IPS-15b (cell line): Measurements from ENCODE around the gene PAPOLG.
"Not testable (repeated sequence)": the region's sequence is repeated elsewhere in the genome, so short reads cannot be mapped to it uniquely, and the experiment has no call there.

Experiments used
- H3K27me3 ChIP-seq: one replicate; pipeline ENCODE4 v1.6.1; 2013; ENCODE audit warnings: low read length; ENCODE audit not compliant: control insufficient read depth, insufficient read depth
- H3K36me3 ChIP-seq: one replicate; pipeline ENCODE4 v1.6.1; 2013; ENCODE audit warnings: low read length; ENCODE audit not compliant: control insufficient read depth, insufficient read depth
- H3K4me1 ChIP-seq: one replicate; pipeline ENCODE4 v1.6.1; 2013; ENCODE audit warnings: mild to moderate bottlenecking, low read length; ENCODE audit not compliant: control insufficient read depth, insufficient read depth
- H3K4me3 ChIP-seq: one replicate; pipeline ENCODE4 v1.5.1; 2013; ENCODE audit warnings: low read depth, low read length
- H3K9ac ChIP-seq: one replicate; pipeline ENCODE4 v1.6.1; 2013; ENCODE audit warnings: low read depth, mild to moderate bottlenecking, low read length
- H3K9me3 ChIP-seq: one replicate; pipeline ENCODE4 v1.6.1; 2013; ENCODE audit warnings: mild to moderate bottlenecking, low read length; ENCODE audit not compliant: control insufficient read depth, insufficient read depth

Gene PAPOLG

DNA sequence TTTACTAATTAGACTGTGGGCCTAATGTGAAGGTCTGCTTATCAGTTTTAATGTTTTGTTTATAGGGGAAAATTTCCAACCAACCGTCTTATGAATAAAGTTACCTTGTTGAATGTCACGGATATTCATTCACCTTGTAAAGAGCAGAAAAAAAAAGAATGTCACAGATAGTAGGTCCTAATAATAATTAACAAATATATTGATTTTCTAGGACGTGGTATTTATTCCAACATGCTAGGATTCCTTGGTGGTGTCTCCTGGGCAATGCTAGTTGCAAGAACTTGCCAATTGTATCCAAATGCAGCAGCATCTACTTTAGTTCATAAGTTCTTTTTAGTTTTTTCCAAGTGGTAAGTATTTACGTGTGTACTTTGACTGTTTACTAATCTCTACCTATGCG is 23.4 kb downstream of the PAPOLG start:
- Histone ChIP-seq H3K9me3 (no peaks in the 10 kb centered on the region), H3K36me3 (peaks cover 15% of the 10 kb centered on the region), H3K4me3 (no peak overlapping the region), H3K27me3 (no peaks in the 10 kb centered on the region), H3K4me1 (no peaks in the 10 kb centered on the region), H3K9ac (no peak overlapping the region)

DNA sequence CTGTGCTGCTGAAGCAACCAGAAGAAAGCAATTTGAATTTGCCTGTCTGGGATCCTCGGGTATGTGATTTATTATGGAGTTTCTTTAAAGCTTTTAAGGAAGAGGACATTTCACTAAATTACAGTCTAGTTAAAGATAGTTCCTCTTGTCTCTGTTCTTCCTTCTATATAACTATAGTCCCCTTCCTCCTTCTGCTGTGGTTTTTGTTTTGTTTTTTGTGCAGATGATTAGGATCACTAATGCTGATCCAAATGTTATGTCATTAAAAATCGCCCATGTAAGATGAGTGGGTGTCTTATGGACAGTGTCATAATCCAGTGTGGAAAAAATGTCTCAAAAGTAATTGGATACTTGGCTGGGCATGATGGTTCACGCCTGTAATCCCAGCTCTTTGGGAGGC is 24.7 kb downstream of the PAPOLG start:
- Histone ChIP-seq H3K4me1 (no peaks in the 10 kb centered on the region), H3K36me3 (peaks cover 15% of the 10 kb centered on the region), H3K9me3 (no peaks in the 10 kb centered on the region), H3K4me3 (no peak overlapping the region), H3K9ac (no peak overlapping the region), H3K27me3 (no peaks in the 10 kb centered on the region)

DNA sequence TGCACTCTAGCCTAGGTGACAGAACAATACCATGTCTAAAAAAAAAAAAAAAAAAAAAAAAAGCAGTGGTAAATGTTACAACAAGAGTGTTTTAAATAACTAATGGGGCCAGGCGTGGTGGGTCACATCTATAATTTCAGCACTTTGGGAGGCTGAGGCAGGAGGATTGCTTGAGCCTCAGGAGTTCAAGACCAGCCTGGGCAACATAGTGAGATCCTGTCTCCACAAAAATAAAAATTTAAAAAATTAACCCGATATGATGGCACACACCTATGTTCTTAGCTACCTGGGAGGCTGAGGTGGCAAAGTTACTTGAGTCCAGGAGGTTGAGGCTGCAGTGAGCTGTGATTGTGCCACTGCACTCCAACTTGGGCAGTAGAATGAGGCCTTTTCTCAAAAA is 37.1 kb downstream of the PAPOLG start:
- Histone ChIP-seq H3K36me3 (peaks cover 22% of the 10 kb centered on the region), H3K4me1 (no peaks in the 10 kb centered on the region), H3K27me3 (no peaks in the 10 kb centered on the region), H3K9ac (no peak overlapping the region), H3K4me3 (no peak overlapping the region), H3K9me3 (no peaks in the 10 kb centered on the region)

DNA sequence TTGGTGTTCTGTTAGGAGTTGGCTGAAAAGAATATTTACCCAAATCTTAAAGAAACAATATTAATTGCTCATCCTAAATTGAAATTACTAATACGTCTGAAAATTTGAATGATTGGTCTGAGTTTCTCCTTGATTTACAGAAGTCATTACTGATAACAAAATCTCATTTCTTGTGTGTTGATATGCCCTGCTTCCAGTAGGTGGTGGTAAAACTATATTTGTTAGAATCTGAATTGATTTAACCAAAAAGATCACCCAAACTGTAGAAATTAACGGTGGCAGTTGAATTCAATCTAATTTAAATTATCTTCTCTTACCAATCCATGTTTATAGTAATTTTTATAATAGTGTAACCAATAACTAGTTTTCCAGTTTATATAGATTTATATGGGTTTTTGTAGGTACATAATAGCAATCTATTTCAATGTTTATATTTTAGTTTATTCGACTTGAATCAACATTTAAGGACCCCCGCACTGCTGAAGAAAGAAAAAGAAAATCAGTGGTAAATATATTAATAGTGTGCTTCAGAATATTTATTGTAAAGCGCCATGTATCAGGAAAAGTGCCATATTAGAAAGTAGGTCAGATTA is 38.3 kb downstream of the PAPOLG start:
- Histone ChIP-seq H3K4me1 (no peaks in the 10 kb centered on the region), H3K27me3 (no peaks in the 10 kb centered on the region), H3K9me3 (no peaks in the 10 kb centered on the region), H3K36me3 (peaks cover 22% of the 10 kb centered on the region), H3K9ac (no peak overlapping the region), H3K4me3 (no peak overlapping the region)

DNA sequence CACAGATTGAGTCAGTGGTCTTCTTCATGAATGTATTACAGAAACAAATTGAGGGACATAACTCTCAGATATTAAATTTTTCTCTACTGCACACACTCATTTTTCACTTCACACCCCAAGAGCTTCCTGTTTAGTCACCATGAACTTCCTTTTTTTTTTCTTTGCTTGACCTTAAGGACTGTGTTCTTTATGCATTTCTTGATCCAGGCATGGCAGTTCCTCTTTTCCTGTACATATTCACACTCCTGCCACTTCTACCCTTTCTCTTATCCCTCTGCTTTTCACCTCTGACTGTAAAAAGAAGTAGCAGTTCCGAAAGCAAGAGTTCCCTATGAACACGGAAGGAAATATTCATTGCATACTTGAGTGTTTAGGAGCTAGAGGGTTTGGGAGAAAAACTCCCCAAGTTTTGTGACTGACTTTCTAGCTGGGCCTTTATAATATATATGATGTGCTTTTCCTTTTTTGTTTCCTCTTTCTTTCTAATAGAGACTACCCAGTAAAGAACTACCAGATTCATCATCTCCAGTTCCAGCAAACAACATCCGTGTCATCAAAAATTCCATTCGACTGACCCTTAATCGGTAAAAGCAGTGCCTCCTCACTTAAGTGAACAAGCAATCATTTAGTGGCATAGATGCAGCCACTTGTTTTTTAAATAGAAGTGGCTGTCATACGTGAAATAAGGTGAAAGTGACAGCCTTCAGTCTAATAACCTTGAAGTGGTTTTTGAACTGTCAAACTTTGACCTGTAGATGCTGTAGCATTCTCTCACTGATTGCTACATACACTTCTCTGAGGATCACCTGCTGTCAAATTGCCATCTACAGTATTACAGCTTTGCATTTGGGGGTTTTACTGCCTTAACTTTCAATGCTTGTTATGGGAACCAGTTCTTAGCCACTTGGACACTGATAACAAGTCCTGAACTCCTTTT is 40.8 kb downstream of the PAPOLG start:
- Histone ChIP-seq H3K36me3 (peaks cover 20% of the 10 kb centered on the region), H3K4me3 (no peak overlapping the region), H3K9ac (no peak overlapping the region), H3K4me1 (no peaks in the 10 kb centered on the region), H3K9me3 (no peaks in the 10 kb centered on the region), H3K27me3 (no peaks in the 10 kb centered on the region)

DNA sequence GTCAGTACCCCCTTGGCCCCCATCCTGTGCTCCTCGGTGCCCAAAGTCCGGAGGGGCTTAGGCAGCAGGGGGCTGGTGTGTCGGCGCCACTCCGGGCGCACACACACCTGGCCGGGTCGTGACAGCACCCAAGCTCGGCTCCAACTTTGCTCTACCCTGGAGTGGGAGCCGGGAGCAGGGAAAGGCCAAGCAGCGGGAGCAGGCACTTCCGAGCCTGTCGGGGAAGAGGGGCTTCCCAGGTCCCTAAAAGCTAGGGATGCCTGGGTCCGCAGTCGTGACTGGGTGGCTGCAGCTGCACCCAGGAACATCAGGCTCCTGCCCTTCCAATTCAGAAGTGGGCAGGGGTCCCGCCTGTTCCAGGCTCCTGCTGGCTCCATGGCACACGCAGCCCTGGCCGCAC is 48.4 kb downstream of the PAPOLG start:
- Histone ChIP-seq H3K9ac (no peak overlapping the region), H3K4me1 (peaks cover 6% of the 10 kb centered on the region), H3K4me3 (no peak overlapping the region), H3K36me3 (no peaks in the 10 kb centered on the region), H3K27me3 (peaks cover 3% of the 10 kb centered on the region), H3K9me3 (no peaks in the 10 kb centered on the region)

DNA sequence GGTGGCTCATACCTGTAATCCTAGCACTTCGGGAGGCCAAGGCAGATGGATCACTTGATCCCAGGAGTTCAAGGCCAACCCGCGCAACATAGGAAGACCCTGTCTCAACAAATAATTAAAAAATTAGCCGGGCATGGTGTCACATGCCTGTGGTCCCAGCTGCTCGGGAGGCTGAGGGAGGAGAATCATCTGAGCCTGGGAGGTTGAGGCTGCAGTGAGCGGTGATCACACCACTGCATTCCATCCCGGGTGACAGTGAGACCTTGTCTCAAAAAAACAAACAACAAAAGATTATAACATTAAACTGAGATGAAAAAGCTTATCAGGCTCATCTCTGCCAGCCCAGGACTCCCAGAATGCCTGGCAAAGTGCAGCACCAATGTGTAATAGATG is 50.5 kb downstream of the PAPOLG start:
- H3K4me3 ChIP-seq: no peak overlapping the region
- no peak overlapping the region for H3K9ac ChIP-seq
- H3K27me3 ChIP-seq: peaks cover 3% of the 10 kb centered on the region
- H3K9me3 ChIP-seq: no peaks in the 10 kb centered on the region
- peaks cover 6% of the 10 kb centered on the region for H3K4me1 ChIP-seq
- no peaks in the 10 kb centered on the region for H3K36me3 ChIP-seq

DNA sequence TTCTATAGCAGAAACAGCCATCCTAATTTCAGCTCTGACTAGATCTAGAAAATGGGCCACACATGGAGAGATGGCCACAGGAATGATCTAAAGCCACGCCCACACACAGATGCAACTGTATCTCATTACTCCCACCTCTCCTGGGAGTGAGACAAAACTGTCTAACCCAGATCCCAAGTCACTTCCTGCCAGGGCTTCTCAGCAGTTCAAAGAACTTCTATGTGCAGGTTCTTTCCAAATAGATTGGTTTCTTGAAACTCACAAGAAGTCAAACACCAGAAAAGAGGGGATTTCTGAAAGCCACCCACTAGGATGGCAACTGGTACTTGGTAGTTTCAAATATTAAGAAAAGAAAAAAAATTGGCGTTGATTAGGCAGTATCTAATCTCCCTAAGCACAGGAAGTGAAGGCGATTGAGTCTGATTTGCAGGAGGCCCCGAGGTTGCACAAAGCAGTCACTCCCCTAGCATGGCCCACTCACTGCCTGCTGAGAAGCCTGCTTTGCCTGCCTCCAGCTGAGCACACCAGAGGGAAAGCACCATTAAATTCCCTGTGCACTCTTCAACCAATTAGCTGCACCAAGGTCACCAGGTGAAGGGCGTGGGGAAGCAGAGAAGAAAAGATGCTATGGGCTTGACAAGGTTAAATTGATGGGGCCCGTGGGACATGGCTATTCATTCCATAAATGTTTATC is 51.1 kb downstream of the PAPOLG start:
- H3K36me3 ChIP-seq: no peaks in the 10 kb centered on the region
- no peak overlapping the region for H3K4me3 ChIP-seq
- H3K4me1 ChIP-seq: peaks cover 7% of the 10 kb centered on the region
- no peak overlapping the region for H3K9ac ChIP-seq
- H3K9me3 ChIP-seq: no peaks in the 10 kb centered on the region
- peaks cover 3% of the 10 kb centered on the region for H3K27me3 ChIP-seq

DNA sequence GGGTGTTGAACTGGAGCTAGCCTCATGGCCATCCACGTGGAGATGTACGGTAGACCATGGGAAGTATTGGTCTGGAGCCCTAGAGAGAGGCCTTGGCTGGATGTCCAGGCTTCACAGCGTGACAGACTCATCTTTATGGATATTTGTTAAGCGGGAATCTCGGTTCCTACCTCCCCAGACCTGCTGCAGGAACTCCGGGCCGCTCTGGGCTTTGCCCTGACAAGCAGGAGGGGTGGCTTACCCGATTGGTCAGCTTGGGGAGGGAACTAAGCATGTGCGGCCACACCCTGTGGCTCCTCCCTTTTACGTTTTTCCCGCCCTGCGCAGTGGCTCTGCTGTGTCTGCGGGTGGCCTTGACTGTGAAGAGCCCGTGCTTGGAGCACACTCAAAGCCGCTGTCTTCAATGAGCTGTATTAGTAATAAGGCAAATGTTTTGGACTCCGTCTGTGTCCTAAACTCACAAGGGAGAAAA is 52.3 kb downstream of the PAPOLG start:
- Histone ChIP-seq H3K9ac (no peak overlapping the region), H3K36me3 (no peaks in the 10 kb centered on the region), H3K9me3 (no peaks in the 10 kb centered on the region), H3K27me3 (peaks cover 3% of the 10 kb centered on the region), H3K4me3 (no peak overlapping the region), H3K4me1 (peaks cover 9% of the 10 kb centered on the region)

DNA sequence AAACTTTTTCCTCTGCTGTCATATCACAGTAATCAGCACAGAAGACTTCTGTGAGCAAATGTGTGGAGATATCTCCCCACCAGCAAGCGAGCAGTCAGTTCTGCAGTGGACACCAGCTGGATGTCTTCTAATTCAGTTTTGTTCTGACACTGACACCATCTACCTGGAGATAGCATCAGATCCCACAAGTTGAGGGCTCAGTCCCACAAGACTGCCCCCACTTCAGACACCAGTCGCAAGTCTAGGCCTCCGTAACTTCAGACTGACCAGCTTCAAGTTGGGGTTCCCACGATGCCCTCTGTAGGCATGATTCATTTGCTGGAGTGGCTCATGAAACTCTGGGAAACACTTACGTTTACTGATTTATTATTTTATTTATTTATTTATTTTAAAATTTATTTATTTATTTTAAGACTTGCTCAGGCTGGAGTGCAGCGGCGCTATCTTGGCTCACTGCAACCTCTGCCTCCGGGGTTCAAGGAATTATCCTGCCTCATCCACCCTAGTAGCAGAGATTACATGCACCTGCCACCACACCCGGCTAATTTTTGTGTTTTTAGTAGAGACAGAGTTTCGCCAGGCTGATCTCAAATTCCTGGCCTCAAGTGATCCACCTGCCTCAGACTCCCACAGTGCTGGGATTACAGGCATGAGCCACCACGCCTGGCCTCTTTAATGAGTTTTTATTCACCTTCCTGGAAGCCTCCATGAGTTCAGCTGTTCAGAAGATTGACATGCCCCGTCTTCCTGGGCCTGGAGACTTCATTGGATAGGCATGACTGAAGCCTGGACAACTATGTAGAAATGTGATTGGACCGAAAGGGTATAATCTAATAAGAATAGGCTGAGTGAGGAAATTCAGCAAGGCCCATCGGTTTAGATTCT is 55.7 kb downstream of the PAPOLG start:
- Histone ChIP-seq H3K4me1 (peaks cover 9% of the 10 kb centered on the region), H3K4me3 (no peak overlapping the region), H3K27me3 (peaks cover 3% of the 10 kb centered on the region), H3K36me3 (no peaks in the 10 kb centered on the region), H3K9me3 (no peaks in the 10 kb centered on the region), H3K9ac (no peak overlapping the region)

DNA sequence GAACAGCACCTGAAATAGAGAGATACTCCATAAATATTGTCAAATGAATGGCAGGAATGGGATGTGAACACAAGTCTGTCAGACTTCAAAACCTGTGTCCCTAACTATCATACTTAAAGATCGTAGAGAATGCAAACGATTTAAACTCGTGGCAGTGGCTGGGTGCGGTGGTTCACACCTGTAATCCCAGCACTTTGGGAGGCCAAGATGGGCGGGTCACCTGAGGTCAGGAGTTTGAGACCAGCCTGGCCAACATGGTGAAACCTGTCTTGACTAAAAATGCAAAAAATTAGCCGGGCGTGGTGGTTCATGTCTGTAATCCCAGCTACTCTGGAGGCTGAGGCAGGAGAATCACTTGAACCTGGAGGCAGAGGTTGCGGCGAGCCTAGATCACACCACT is 61.1 kb downstream of the PAPOLG start:
- H3K27me3 ChIP-seq, H3K9me3 ChIP-seq, H3K4me1 ChIP-seq, H3K36me3 ChIP-seq, H3K4me3 ChIP-seq, H3K9ac ChIP-seq: not testable (repeated sequence)
